ENCODE data around the gene CA12.
A peak's percentile ranks its signal among the peaks of the same experiment; 100 is the strongest.

Gene CA12

GRCh38 chr15:63374686-63375520, 6.7 kb downstream of the CA12 start:
- peak; percentile 20 to 51 for DNase-seq (ENCODE audit: low read depth in 2 of 2)

GRCh38 chr15:63373866-63374548, 7.6 kb downstream of the CA12 start:
- no peak for DNase-seq (ENCODE audit: low read depth in 2 of 2)

- DNase-seq (ENCODE audit: low read depth in 2 of 2): no peak
Observed at GRCh38 chr15:63373330-63373729, 8.3 kb downstream of the CA12 start.

- DNase-seq (ENCODE audit: low read depth in 2 of 2): no peak
Observed at GRCh38 chr15:63372753-63373152, 8.9 kb downstream of the CA12 start.

- DNase-seq (ENCODE audit: low read depth in 2 of 2): peak; percentile 18 to 23
Observed at GRCh38 chr15:63372018-63372705, 9.5 kb downstream of the CA12 start.

GRCh38 chr15:63371297-63371918, 10.2 kb downstream of the CA12 start:
- DNase-seq (ENCODE audit: low read depth in 2 of 2): no peak

GRCh38 chr15:63370764-63371163, 10.9 kb downstream of the CA12 start:
- no peak for DNase-seq (ENCODE audit: low read depth in 2 of 2)

- DNase-seq (ENCODE audit: low read depth in 2 of 2): no peak
Observed at GRCh38 chr15:63369781-63370180, 11.9 kb downstream of the CA12 start.

- no peak for DNase-seq (ENCODE audit: low read depth in 2 of 2)
Observed at GRCh38 chr15:63369296-63369695, 12.3 kb downstream of the CA12 start.

- no peak for DNase-seq (ENCODE audit: low read depth in 2 of 2)
Observed at GRCh38 chr15:63368503-63368902, 13.1 kb downstream of the CA12 start.

GRCh38 chr15:63367900-63368299, 13.7 kb downstream of the CA12 start:
- DNase-seq (ENCODE audit: low read depth in 2 of 2): no peak

- no peak for DNase-seq (ENCODE audit: low read depth in 2 of 2)
Observed at GRCh38 chr15:63367390-63367789, 14.3 kb downstream of the CA12 start.

- no peak for DNase-seq (ENCODE audit: low read depth in 2 of 2)
Observed at GRCh38 chr15:63366451-63366850, 15.2 kb downstream of the CA12 start.

- no peak for DNase-seq (ENCODE audit: low read depth in 2 of 2)
Observed at GRCh38 chr15:63365273-63365680, 16.4 kb downstream of the CA12 start.

GRCh38 chr15:63364399-63365272, 17.0 kb downstream of the CA12 start:
- no peak for DNase-seq (ENCODE audit: low read depth in 2 of 2)

GRCh38 chr15:63363292-63363691, 18.4 kb downstream of the CA12 start:
- no peak for DNase-seq (ENCODE audit: low read depth in 2 of 2)

- no peak for DNase-seq (ENCODE audit: low read depth in 2 of 2)
Observed at GRCh38 chr15:63362885-63363284, 18.8 kb downstream of the CA12 start.

- DNase-seq (ENCODE audit: low read depth in 2 of 2): no peak
Observed at GRCh38 chr15:63362196-63362595, 19.4 kb downstream of the CA12 start.

GRCh38 chr15:63360170-63360569, 21.5 kb downstream of the CA12 start:
- no peak for DNase-seq (ENCODE audit: low read depth in 2 of 2)

GRCh38 chr15:63358241-63359029, 23.2 kb downstream of the CA12 start:
- DNase-seq (ENCODE audit: low read depth in 2 of 2): no peak

Measured in stimulated activated CD4-positive, alpha-beta T cell treated with anti-CD3 and anti-CD28 coated beads, Interleukin-4, amount 100 ng/mL, for 48 hours (primary cell).